K562 (cell line): ENCODE results near the gene SVEP1. TPM values are rescaled to one million over a fixed set of nuclear protein-coding genes. Genes with fewer than 3 reads are reported as not detected.

Experiments used
- ATAC-seq: fragments of 200-7000 bp; cut with Tn5 transposase; 3 replicates; pipeline ENCODE4 v1.9.1; 2020; ENCODE audit warnings: moderate library complexity
- BruUV-seq: library from RNA; stranded (reverse); fragments of 400-500 nt; replicated peaks from 2 replicates; lab custom pipeline; 2021; lab: Mats Ljungman, UMichigan
- CTCF ChIA-PET: fragments of 300-600 bp; formaldehyde crosslinking; extraction: SDS; loops from one replicate; lab custom pipeline; 2021; ENCODE audit warnings: low intra/inter-chr PET ratio; lab: Yijun Ruan, JAX
- POLR2A ChIA-PET: fragments of 300-600, 350-650 bp; sonication (Branson Sonifier 250); formaldehyde crosslinking; extraction: SDS; loops from one replicate; lab custom pipeline; 2021; ENCODE audit warnings: antibody characterized with exemption, inconsistent platforms; lab: Yijun Ruan, JAX
- DNase-seq, 4 experiments: peaks; one replicate each; pipeline versions ENCODE4 v3.0.0 to v3.0.0-alpha.2; 2011 to 2018; ENCODE audit warnings: low spot score in 3 of 4, mixed read lengths in 3 of 4; ENCODE audit errors: extremely low read depth in 1 of 4
- FAIRE-seq: peaks from 2 replicates; lab custom pipeline; 2011; peaks lifted over from hg19 to GRCh38; lab: Jason Lieb, UNC
- H2AFZ ChIP-seq: 2 replicates; pipeline ENCODE4 v1.6.0; 2011; ENCODE audit warnings: low read depth, low read length, control low read depth, inconsistent platforms
- H3K27ac ChIP-seq: fragments of 200-600 bp; 3 replicates; pipeline ENCODE4 v1.8.0; 2011; ENCODE audit warnings: low read depth, mild to moderate bottlenecking, control low read depth, inconsistent platforms, low read length, moderate library complexity, mixed read lengths; ENCODE audit errors: extremely low read depth
- H3K27me3 ChIP-seq, 2 experiments: fragments of 300-600 bp in 1 of 2; 2 replicates in 1 of 2; 3 replicates in 1 of 2; pipeline versions ENCODE4 v1.6.0 to v1.8.0; 2011; ENCODE audit warnings: inconsistent platforms in 2 of 2, low read length in 2 of 2, mild to moderate bottlenecking in 1 of 2, mixed read lengths in 1 of 2, moderate library complexity in 1 of 2; ENCODE audit not compliant: control insufficient read depth in 2 of 2, insufficient read depth in 2 of 2
- H3K36me3 ChIP-seq: fragments of 300-600 bp; 3 replicates; pipeline ENCODE4 v1.8.0; 2011; ENCODE audit warnings: mild to moderate bottlenecking, low read length, inconsistent platforms; ENCODE audit not compliant: control insufficient read depth, insufficient read depth
- H3K4me1 ChIP-seq, 2 experiments: fragments of 200-600 bp in 1 of 2; replicated peaks in 1 of 2; 2 replicates in 1 of 2; 3 replicates in 1 of 2; pipeline versions ENCODE4 v1.5.1 to v1.8.0; 2011; ENCODE audit warnings: inconsistent platforms in 2 of 2, low read length in 2 of 2, mild to moderate bottlenecking in 1 of 2, mixed read lengths in 1 of 2, moderate library complexity in 1 of 2; ENCODE audit not compliant: control insufficient read depth in 2 of 2, insufficient read depth in 2 of 2
- H3K4me2 ChIP-seq: 2 replicates; pipeline ENCODE4 v1.6.1; 2011; ENCODE audit warnings: low read length, control low read depth, inconsistent platforms, mixed read lengths; ENCODE audit not compliant: insufficient read depth
- H3K4me3 ChIP-seq: fragments of 200-600 bp; sonication (generic), shearing (Covaris generic); 2 replicates; pipeline ENCODE4 v1.5.1; 2016; ENCODE audit warnings: control low read depth, inconsistent platforms
- H3K79me2 ChIP-seq: fragments of 200-600 bp; 3 replicates; pipeline ENCODE4 v1.8.0; 2011; ENCODE audit warnings: low read length, inconsistent platforms; ENCODE audit not compliant: control insufficient read depth, insufficient read depth
- H3K9ac ChIP-seq, 2 experiments: 2 replicates each; pipeline versions ENCODE4 v1.6.0 to v1.6.1; 2011; ENCODE audit warnings: low read depth in 2 of 2, low read length in 2 of 2, control low read depth in 1 of 2, inconsistent platforms in 1 of 2, mild to moderate bottlenecking in 1 of 2, mixed read lengths in 1 of 2; ENCODE audit not compliant: insufficient read depth in 1 of 2
- H3K9me1 ChIP-seq: one replicate; pipeline ENCODE4 v1.6.0; 2011; ENCODE audit warnings: inconsistent platforms, mild to moderate bottlenecking, low read length, moderate library complexity; ENCODE audit not compliant: control insufficient read depth, insufficient read depth
- H3K9me3 ChIP-seq: replicated peaks from 2 replicates; pipeline ENCODE4 v1.5.1; 2011; ENCODE audit warnings: low read depth, low read length, inconsistent platforms; ENCODE audit not compliant: control insufficient read depth, insufficient read depth
- H4K20me1 ChIP-seq: replicated peaks from 2 replicates; pipeline ENCODE4 v1.6.1; 2011; ENCODE audit warnings: low read length, inconsistent platforms, mixed read lengths; ENCODE audit not compliant: control insufficient read depth, insufficient read depth
- C11orf30 ChIP-seq: fragments of 450-650 bp; IDR thresholded peaks from 2 replicates; pipeline ENCODE4 v1.6.1; 2016; ENCODE audit warnings: low read depth, mild to moderate bottlenecking
- ELF1 ChIP-seq: fragments of 200-800 bp; sonication (Bioruptor generic); IDR thresholded peaks from 2 replicates; pipeline ENCODE4 v1.6.1; 2016; ENCODE audit warnings: missing genetic modification characterization, missing compliant biosample characterization
- MCM5 ChIP-seq: fragments of 450-650 bp; IDR thresholded peaks from 2 replicates; pipeline ENCODE4 v1.6.1; 2016; ENCODE audit warnings: low read depth
- ZNF512 ChIP-seq: IDR thresholded peaks from 2 replicates; pipeline ENCODE4 v1.6.1; 2016; ENCODE audit warnings: missing genetic modification characterization, missing compliant biosample characterization
- WGBS: fragments of 100-300 bp; shearing (Covaris generic); methylation state at CpG from one replicate; pipeline ENCODE4 v1.1.6; 2016; ENCODE audit warnings: low coverage, mixed read lengths; ENCODE audit not compliant: insufficient coverage; ENCODE audit errors: missing lambda C conversion rate; 5-methylcytosine and 5-hydroxymethylcytosine counted together
- in situ Hi-C: fragments of 300-500 bp; cut with MboI; formaldehyde crosslinking; loops from 4 replicates; pipeline ENCODE4 v1.15.0; 2018; ENCODE audit warnings: inconsistent platforms, mixed read lengths
- intact Hi-C: fragments of 100-400 bp; cut with micrococcal nuclease; formaldehyde crosslinking; loops from 2 replicates; pipeline ENCODE4 v1.14.2; 2022
- polyA plus RNA-seq, 8 experiments: library from polyadenylated mRNA; depleted of rRNA in 4 of 8; stranded (reverse) in 5 of 8; unstranded in 3 of 8; fragments of >200 nt; fragmentation: Nextera tagmentation in 2 of 8; fragmentation: Illumina TruSeq in 1 of 8; extraction: Ambion mirVana in 2 of 8; extraction: Trizol in 1 of 8; gene quantifications; 2 replicates each; pipeline versions ENCODE4 v1.2.1 to v1.2.3, GENCODE V29; 2011 to 2014; ENCODE audit warnings: inconsistent platforms in 1 of 8, missing spikeins in 1 of 8
- total RNA-seq, 7 experiments: library from RNA; depleted of rRNA in 6 of 7; stranded (reverse); fragments of >200 nt in 6 of 7; fragmentation: Illumina TruSeq in 2 of 7; extraction: Trizol in 2 of 7; gene quantifications; 2 replicates each; pipeline versions ENCODE4 v1.2.1 to v1.2.3, GENCODE V29; 2011 to 2021; ENCODE audit warnings: low replicate concordance in 1 of 7

SVEP1 gene
- total and polyA plus RNA-seq, 9 of the 15 experiments (the other 6 are each of a cell fraction or from before 2014, with no cell fraction given) = 0.20 to 0.84 (median 0.43) TPM

GRCh38 chr9:110463499-110463898 lies 116.0 kb downstream of the SVEP1 start:
- Histone ChIP-seq H3K9ac (no peak overlapping the region), H3K9me1 (no peaks in the 10 kb centered on the region), H3K4me1 (no peaks in the 10 kb centered on the region; a peak in 1 of 5 replicates), H3K36me3 (no peaks in the 10 kb centered on the region), H2AFZ (peak overlapping the region; percentile 30; the same call in 1 of the 2 replicates), H3K79me2 (no peaks in the 10 kb centered on the region), H3K27ac (no peak overlapping the region), H4K20me1 (no peaks in the 10 kb centered on the region), H3K4me3 (no peak overlapping the region), H3K9me3 (no peaks in the 10 kb centered on the region)
- 14% methylated on average over 3 of the region's 3 CpGs for WGBS
- intact Hi-C loops = no loop called here
- DNase-seq (no peak), FAIRE-seq (no peak), ATAC-seq (no peak)
- POLR2A ChIA-PET = no interaction called here
- CTCF ChIA-PET = no interaction called here
- in situ Hi-C loops = no loop called here
- peak; percentile 78 for TF ChIP-seq ZNF512 (tag)
- TF ChIP-seq C11orf30 = no peak
- TF ChIP-seq, all 486 proteins: peak for 1
- Histone ChIP-seq H3K4me2 (no peak overlapping the region), H3K27me3 (no peaks in the 10 kb centered on the region)
- no TSS peak for BruUV-seq

GRCh38 chr9:110457245-110457644 lies 122.3 kb downstream of the SVEP1 start:
- no peaks in the 10 kb centered on the region for H3K79me2 ChIP-seq
- CTCF ChIA-PET = interaction anchor here (0.6 kb wide), 1 partner anchor 1953 kb away, joined by 5 read pairs; no protein-coding TSS in a partner anchor
- DNase-seq (no peak), FAIRE-seq (no peak)
- no peak overlapping the region for H3K9ac ChIP-seq
- no peak overlapping the region for H3K4me3 ChIP-seq
- H4K20me1 ChIP-seq = no peaks in the 10 kb centered on the region; the same call in 1 of the 2 replicates
- no peaks in the 10 kb centered on the region for H3K36me3 ChIP-seq
- H3K4me2 ChIP-seq = no peak overlapping the region
- no TSS peak for BruUV-seq
- in situ Hi-C loops = no loop called here
- no peaks in the 10 kb centered on the region for H3K27me3 ChIP-seq
- WGBS = 0% methylated on average over 3 of the region's 3 CpGs
- POLR2A ChIA-PET = interaction anchor here (0.7 kb wide), 1 partner anchor 116 kb away, joined by 3 read pairs; no protein-coding TSS in a partner anchor
- H3K9me1 ChIP-seq = no peaks in the 10 kb centered on the region
- TF ChIP-seq MCM5 (no peak), ELF1 (tag) (no peak)
- TF ChIP-seq, all 486 proteins: peak for 0
- Histone ChIP-seq H3K4me1 (no peaks in the 10 kb centered on the region), H2AFZ (no peak overlapping the region), H3K9me3 (no peaks in the 10 kb centered on the region), H3K27ac (no peak overlapping the region)
- intact Hi-C loops = no loop called here
- ATAC-seq = no peak
